Measurements from ENCODE around the gene DPF1.
"Not testable (repeated sequence)": the region's sequence is repeated elsewhere in the genome, so short reads cannot be mapped to it uniquely, and the experiment has no call there.

Gene DPF1

GRCh38 chr19:38224014-38224862 is at the start of gene DPF1:
Gene DPF1 (minus strand): TSS chr19:38224222. CDS start chr19:38224142, 80 bp downstream.
- DNase-seq, result peak; percentile 52 to 53

- no peak for DNase-seq
Observed at GRCh38 chr19:38273499-38273898, 49.5 kb upstream of the DPF1 start.

- DNase-seq, result no peak
Observed at GRCh38 chr19:38270587-38271167, 46.7 kb upstream of the DPF1 start.

GRCh38 chr19:38268539-38268938 is 44.5 kb upstream of the DPF1 start:
- no peak for DNase-seq

GRCh38 chr19:38267761-38268483 is 43.9 kb upstream of the DPF1 start:
- no peak for DNase-seq

GRCh38 chr19:38266981-38267597 is 43.1 kb upstream of the DPF1 start:
- DNase-seq, result no peak

GRCh38 chr19:38265921-38266429 is 42.0 kb upstream of the DPF1 start:
- DNase-seq, result no peak

- peak; percentile 48 to 74 for DNase-seq
Observed at GRCh38 chr19:38265213-38265861, 41.3 kb upstream of the DPF1 start.

- peak in 1 of 2 experiments; percentile 33 for DNase-seq
Observed at GRCh38 chr19:38264486-38265212, 40.6 kb upstream of the DPF1 start, which contains the start of gene SPINT2. Gene SPINT2 (plus strand): TSS chr19:38264573. CDS start chr19:38264893, 320 bp downstream.

- DNase-seq, result peak; percentile 71 to 74
Observed at GRCh38 chr19:38263689-38264485, 39.9 kb upstream of the DPF1 start.

- DNase-seq, result no peak
Observed at GRCh38 chr19:38262585-38263268, 38.7 kb upstream of the DPF1 start.

- not testable (repeated sequence) for DNase-seq
Observed at GRCh38 chr19:38261942-38262341, 37.9 kb upstream of the DPF1 start.

GRCh38 chr19:38255383-38256014 is 31.5 kb upstream of the DPF1 start:
- no peak for DNase-seq

- DNase-seq, result no peak
Observed at GRCh38 chr19:38253788-38254187, 29.8 kb upstream of the DPF1 start.

GRCh38 chr19:38252941-38253691 is 29.1 kb upstream of the DPF1 start:
- DNase-seq, result no peak

- DNase-seq, result no peak
Observed at GRCh38 chr19:38252385-38252784, 28.4 kb upstream of the DPF1 start.

GRCh38 chr19:38251564-38252051 is 27.6 kb upstream of the DPF1 start:
- DNase-seq, result no peak

- no peak for DNase-seq
Observed at GRCh38 chr19:38250821-38251563, 27.0 kb upstream of the DPF1 start.
